ENCODE measurements around the gene ASTL.

ASTL gene

GRCh38 chr2:96158554-96158940 is 20.2 kb upstream of the ASTL start:
- TF ChIP-seq, protein P1, sequence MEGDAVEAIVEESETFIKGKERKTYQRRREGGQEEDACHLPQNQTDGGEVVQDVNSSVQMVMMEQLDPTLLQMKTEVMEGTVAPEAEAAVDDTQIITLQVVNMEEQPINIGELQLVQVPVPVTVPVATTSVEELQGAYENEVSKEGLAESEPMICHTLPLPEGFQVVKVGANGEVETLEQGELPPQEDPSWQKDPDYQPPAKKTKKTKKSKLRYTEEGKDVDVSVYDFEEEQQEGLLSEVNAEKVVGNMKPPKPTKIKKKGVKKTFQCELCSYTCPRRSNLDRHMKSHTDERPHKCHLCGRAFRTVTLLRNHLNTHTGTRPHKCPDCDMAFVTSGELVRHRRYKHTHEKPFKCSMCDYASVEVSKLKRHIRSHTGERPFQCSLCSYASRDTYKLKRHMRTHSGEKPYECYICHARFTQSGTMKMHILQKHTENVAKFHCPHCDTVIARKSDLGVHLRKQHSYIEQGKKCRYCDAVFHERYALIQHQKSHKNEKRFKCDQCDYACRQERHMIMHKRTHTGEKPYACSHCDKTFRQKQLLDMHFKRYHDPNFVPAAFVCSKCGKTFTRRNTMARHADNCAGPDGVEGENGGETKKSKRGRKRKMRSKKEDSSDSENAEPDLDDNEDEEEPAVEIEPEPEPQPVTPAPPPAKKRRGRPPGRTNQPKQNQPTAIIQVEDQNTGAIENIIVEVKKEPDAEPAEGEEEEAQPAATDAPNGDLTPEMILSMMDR (conservative IDR thresholded peaks at IDR 0.05) = no peak
- TF ChIP-seq ZFX (IDR thresholded peaks at IDR 0.05) = no peak
- H3K27ac ChIP-seq = peak overlapping the region; percentile 17; the same call in 1 of the 2 replicates

DNA sequence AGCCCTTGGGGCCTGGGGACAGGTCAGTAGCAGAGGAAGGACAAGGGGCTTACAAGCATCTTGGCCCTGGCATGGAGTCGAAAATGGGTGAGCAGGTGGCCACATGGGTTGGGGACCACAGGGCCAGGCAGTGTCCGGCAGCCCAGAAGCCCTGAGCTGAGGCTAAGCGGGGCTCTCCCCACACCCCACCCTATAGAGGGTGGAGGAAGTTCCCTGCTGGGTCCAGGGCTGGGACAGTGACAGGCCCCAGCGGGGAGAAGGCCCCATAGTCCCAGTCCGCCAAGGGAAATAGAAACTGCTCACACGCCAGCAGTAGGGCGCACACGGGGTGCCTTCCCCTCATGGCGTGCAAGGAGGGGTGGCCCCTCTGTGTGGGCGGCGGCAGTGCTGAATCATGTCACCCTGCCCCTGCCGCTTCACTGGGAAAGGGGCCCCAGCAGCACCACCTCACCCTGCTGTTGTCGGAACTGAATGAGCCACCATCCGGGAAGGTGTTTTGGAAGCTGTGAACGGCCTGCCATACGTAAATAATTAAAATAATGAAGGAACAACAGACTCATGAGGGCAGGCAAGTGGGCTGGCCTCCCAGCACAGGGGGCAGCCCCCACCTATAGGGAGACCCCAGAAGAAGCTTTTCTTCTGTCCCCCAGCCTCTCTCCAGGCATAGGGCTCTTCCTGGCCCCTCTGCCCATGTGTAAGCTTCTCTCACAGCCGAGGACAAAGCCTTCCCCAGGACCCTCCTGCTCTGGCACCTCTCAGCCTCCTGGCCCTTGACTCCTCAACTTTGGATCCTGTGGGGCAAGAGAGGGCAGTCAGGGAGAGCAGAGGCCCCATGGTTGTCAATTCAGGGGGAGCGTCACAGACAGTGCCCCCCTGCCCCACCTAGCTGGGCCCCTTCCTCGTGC is 19.6 kb upstream of the ASTL start:
- TF ChIP-seq, protein P1 (conservative IDR thresholded peaks at IDR 0.05) = no peak
- no peak for TF ChIP-seq ZFX (IDR thresholded peaks at IDR 0.05)
- no peak overlapping the region for H3K27ac ChIP-seq

GRCh38 chr2:96156926-96157648 is 18.8 kb upstream of the ASTL start:
- TF ChIP-seq ZFX (IDR thresholded peaks at IDR 0.05) = no peak
- TF ChIP-seq, protein P1 (conservative IDR thresholded peaks at IDR 0.05) = no peak
- no peak overlapping the region for H3K27ac ChIP-seq

DNA sequence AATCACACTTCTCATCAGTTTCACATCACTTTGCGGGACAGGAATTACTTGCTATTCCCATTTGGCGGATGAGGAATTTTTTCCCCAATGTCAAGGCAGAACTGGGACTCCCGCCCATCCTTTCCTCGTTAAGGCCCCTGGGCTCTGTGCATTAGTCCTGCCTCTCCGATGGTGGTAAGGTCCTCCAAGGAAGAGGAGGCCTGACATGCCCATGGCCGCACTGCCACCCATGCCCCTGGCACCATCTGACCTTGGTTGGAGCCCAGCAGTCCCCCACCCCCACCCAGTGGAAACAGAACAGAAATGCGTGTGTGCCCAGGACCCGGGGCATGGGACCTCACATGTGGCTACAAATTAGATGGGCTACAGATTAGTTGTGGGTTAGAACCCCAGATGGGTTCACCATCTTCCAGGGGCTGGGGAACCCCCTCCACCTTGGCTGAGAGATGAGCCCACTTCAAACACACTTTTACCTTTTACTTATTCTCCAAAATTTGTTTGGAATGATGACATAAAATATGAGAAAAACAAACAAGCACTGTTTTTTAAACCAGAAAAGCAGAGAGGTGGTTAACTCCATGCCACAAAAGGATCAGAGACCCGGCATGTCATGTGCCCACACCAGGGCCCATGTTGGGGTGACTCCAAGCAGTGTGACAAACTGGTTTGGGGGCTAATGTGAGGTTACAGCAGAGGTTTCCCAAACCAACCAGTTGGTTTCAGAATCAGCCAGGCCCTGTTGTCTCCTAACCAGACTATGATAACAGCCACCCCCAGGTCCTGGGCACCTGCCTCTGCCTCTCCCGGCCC is 17.9 kb upstream of the ASTL start:
- TF ChIP-seq, protein P1 (conservative IDR thresholded peaks at IDR 0.05) = no peak
- TF ChIP-seq ZFX (IDR thresholded peaks at IDR 0.05) = no peak
- no peak overlapping the region for H3K27ac ChIP-seq

- H3K27ac ChIP-seq = no peak overlapping the region
Measured at GRCh38 chr2:96154506-96155380, 16.4 kb upstream of the ASTL start.

GRCh38 chr2:96153991-96154431 is 15.7 kb upstream of the ASTL start:
- H3K27ac ChIP-seq = no peak overlapping the region
- no peak for TF ChIP-seq ZFX (IDR thresholded peaks at IDR 0.05)
- TF ChIP-seq, protein P1 (conservative IDR thresholded peaks at IDR 0.05) = no peak

More at GRCh38 chr2:96154506-96155380, 16.4 kb upstream of the ASTL start:
- no peak for TF ChIP-seq ZFX (IDR thresholded peaks at IDR 0.05)
- TF ChIP-seq, protein P1 (conservative IDR thresholded peaks at IDR 0.05) = no peak
